GM19043 (cell line): ENCODE data around the gene FOXI2.
A peak's percentile ranks its signal among the peaks of the same experiment; 100 is the strongest.

Experiments
- ATAC-seq: cut with Tn5 transposase; IDR thresholded peaks from one replicate; pipeline ENCODE4 v1.9.1; 2021; ENCODE audit warnings: low read depth; ENCODE audit not compliant: unreplicated experiment

FOXI2 gene

GRCh38 chr10:127736915-127737562 lies at the start of gene FOXI2:
TSS of gene FOXI2 (plus strand) at chr10:127737185. CDS start at chr10:127737274, 89 bp downstream.
- ATAC-seq = no peak

GRCh38 chr10:127687548-127687947 lies 49.4 kb upstream of the FOXI2 start:
- no peak for ATAC-seq

- ATAC-seq = no peak
These were observed 46.7 kb upstream of the FOXI2 start for GRCh38 chr10:127690176-127690835.

- peak; percentile 73 for ATAC-seq
These were observed 42.3 kb upstream of the FOXI2 start for GRCh38 chr10:127694580-127695193.

GRCh38 chr10:127695431-127695830 lies 41.6 kb upstream of the FOXI2 start:
- no peak for ATAC-seq

- no peak for ATAC-seq
These were observed 38.1 kb upstream of the FOXI2 start for GRCh38 chr10:127698886-127699285.

- no peak for ATAC-seq
These were observed 37.7 kb upstream of the FOXI2 start for GRCh38 chr10:127699311-127699710.

- no peak for ATAC-seq
These were observed 34.7 kb upstream of the FOXI2 start for GRCh38 chr10:127702271-127702670.

- ATAC-seq = no peak
These were observed 21.7 kb upstream of the FOXI2 start for GRCh38 chr10:127715249-127715648.

- no peak for ATAC-seq
These were observed 21.1 kb upstream of the FOXI2 start for GRCh38 chr10:127715782-127716378.

GRCh38 chr10:127720142-127720541 lies 16.8 kb upstream of the FOXI2 start:
- no peak for ATAC-seq

GRCh38 chr10:127720903-127721302 lies 16.1 kb upstream of the FOXI2 start:
- ATAC-seq = no peak

GRCh38 chr10:127734753-127735152 lies 2.2 kb upstream of the FOXI2 start:
- no peak for ATAC-seq

GRCh38 chr10:127735156-127735555 lies 1.8 kb upstream of the FOXI2 start:
- no peak for ATAC-seq

- ATAC-seq = no peak
These were observed 1.2 kb upstream of the FOXI2 start for GRCh38 chr10:127735723-127736221.

- no peak for ATAC-seq
These were observed 617 bp upstream of the FOXI2 start for GRCh38 chr10:127736222-127736914.

- no peak for ATAC-seq
These were observed 852 bp downstream of the FOXI2 start for GRCh38 chr10:127737563-127738511.

GRCh38 chr10:127738512-127739424 lies 1.8 kb downstream of the FOXI2 start:
- ATAC-seq = no peak

- ATAC-seq = no peak
These were observed 2.9 kb downstream of the FOXI2 start for GRCh38 chr10:127739908-127740307.
